GM12878 (cell line): ENCODE measurements around the gene JAKMIP1.

Source experiments
- CTCF ChIP-seq, 3 experiments: IDR thresholded peaks in 2 of 3; conservative IDR thresholded peaks in 1 of 3; 2 replicates each; pipeline ENCODE4 v1.5.1; 2011; ENCODE audit warnings: low read depth in 3 of 3, low read length in 3 of 3, mild to moderate bottlenecking in 3 of 3, control low read depth in 2 of 3, moderate library complexity in 2 of 3, inconsistent platforms in 1 of 3, mixed read lengths in 1 of 3; ENCODE audit not compliant: control insufficient read depth in 2 of 3, insufficient read depth in 1 of 3; ENCODE audit errors: extremely low read depth in 1 of 3
- GATAD2B ChIP-seq: fragments of 450-650 bp; conservative IDR thresholded peaks from 2 replicates; pipeline ENCODE4 v1.6.1; 2017; ENCODE audit warnings: low read depth, mild to moderate bottlenecking, moderate library complexity
- MEF2A ChIP-seq: IDR thresholded peaks from 2 replicates; pipeline ENCODE4 v1.6.1; 2011; ENCODE audit warnings: low read depth, mild to moderate bottlenecking, low read length, moderate library complexity; ENCODE audit not compliant: insufficient read depth
- MYC ChIP-seq: IDR thresholded peaks from 2 replicates; pipeline ENCODE4 v1.6.1; 2011; ENCODE audit warnings: mild to moderate bottlenecking, low read length, moderate library complexity, inconsistent platforms; ENCODE audit not compliant: insufficient read depth, insufficient replicate concordance, insufficient read length, severe bottlenecking
- PML ChIP-seq: IDR thresholded peaks from 2 replicates; pipeline ENCODE4 v1.6.1; 2012; ENCODE audit warnings: low read length, inconsistent platforms
- POLR2AphosphoS5 ChIP-seq: IDR thresholded peaks from 2 replicates; pipeline ENCODE4 v1.6.1; 2011; ENCODE audit warnings: mild to moderate bottlenecking, low read length, inconsistent platforms
- ZNF274 ChIP-seq: IDR thresholded peaks from one replicate; pipeline ENCODE4 v1.8.0; 2011; ENCODE audit not compliant: insufficient read length, insufficient read depth

- TF ChIP-seq POLR2AphosphoS5 (no peak), CTCF (IDR thresholded peaks at IDR 0.05 in 2 of 3, conservative IDR thresholded peaks at IDR 0.05 in 1 of 3; ENCODE audit: control insufficient read depth in 2 of 3, extremely low read depth in 1 of 3, insufficient read depth in 1 of 3, low read depth in 3 of 3, low read length in 3 of 3) (no peak), ZNF274 (no peak), MYC (no peak), GATAD2B (no peak), MEF2A (no peak), PML (no peak)
These were observed 89.5 kb downstream of the JAKMIP1 start for GRCh38 chr4:6110681-6111353.
